HepG2 (cell line): ENCODE data around the gene FIZ1. TPM values are rescaled to one million over a fixed set of nuclear protein-coding genes. Genes with fewer than 3 reads are reported as not detected.

Experiments
- ARNT2 ChIP-seq: sonication (generic); formaldehyde crosslinking; IDR thresholded peaks from 2 replicates; pipeline ENCODE4 v1.8.0; 2022; ENCODE audit warnings: mild to moderate bottlenecking, low read depth, missing genetic modification reagents, moderate library complexity
- CBFB ChIP-seq: sonication (generic); formaldehyde crosslinking; IDR thresholded peaks from 2 replicates; pipeline ENCODE4 v1.4.0; 2020; ENCODE audit warnings: missing genetic modification reagents
- JUN ChIP-seq: sonication (generic); formaldehyde crosslinking; IDR thresholded peaks from 2 replicates; pipeline ENCODE4 v1.4.0; 2020; ENCODE audit warnings: mild to moderate bottlenecking, missing genetic modification reagents
- JUND ChIP-seq: sonication (generic); formaldehyde crosslinking; IDR thresholded peaks from 2 replicates; pipeline ENCODE4 v1.8.0; 2022; ENCODE audit warnings: mild to moderate bottlenecking, missing genetic modification reagents
- KMT2B ChIP-seq: IDR thresholded peaks from 2 replicates; pipeline ENCODE4 v1.6.1; 2016; ENCODE audit warnings: missing genetic modification reagents, missing compliant biosample characterization
- MYC ChIP-seq: sonication (generic); formaldehyde crosslinking; IDR thresholded peaks from 2 replicates; pipeline ENCODE4 v1.9.0; 2021; ENCODE audit warnings: missing genetic modification reagents, borderline replicate concordance
- PPARG ChIP-seq: conservative IDR thresholded peaks from 2 replicates; pipeline ENCODE4 v1.6.1; 2016; ENCODE audit warnings: missing biosample characterization, missing genetic modification reagents
- RAD21 ChIP-seq: fragments of 450-650 bp; formaldehyde crosslinking; IDR thresholded peaks from 2 replicates; pipeline ENCODE4 v1.5.0; 2020; ENCODE audit warnings: mild to moderate bottlenecking
- SKI ChIP-seq: fragments of 450-650 bp; IDR thresholded peaks from one replicate; pipeline ENCODE4 v1.6.1; 2018; ENCODE audit warnings: mild to moderate bottlenecking; ENCODE audit not compliant: partially characterized antibody
- U2AF1 ChIP-seq: fragments of 200-400 bp; formaldehyde crosslinking; optimal IDR thresholded peaks from 2 replicates; pipeline ENCODE3; 2017; ENCODE audit warnings: mild to moderate bottlenecking, low read depth, low read length
- U2AF2 ChIP-seq: fragments of 200-400 bp; formaldehyde crosslinking; IDR thresholded peaks from 2 replicates; pipeline ENCODE4 v1.6.1; 2017; ENCODE audit warnings: low read depth, mild to moderate bottlenecking, low read length
- ZFP62 ChIP-seq: sonication (generic); formaldehyde crosslinking; IDR thresholded peaks from 2 replicates; pipeline ENCODE4 v1.4.0; 2020; ENCODE audit warnings: missing genetic modification reagents
- ZNF124 ChIP-seq: sonication (generic); formaldehyde crosslinking; IDR thresholded peaks from 2 replicates; pipeline ENCODE4 v1.4.0; 2020; ENCODE audit warnings: missing genetic modification reagents
- ZNF235 ChIP-seq: sonication (generic); formaldehyde crosslinking; IDR thresholded peaks from 2 replicates; pipeline ENCODE4 v1.8.1; 2023; ENCODE audit warnings: mild to moderate bottlenecking, missing genetic modification reagents, borderline replicate concordance
- ZNF251 ChIP-seq: sonication (generic); formaldehyde crosslinking; IDR thresholded peaks from 2 replicates; pipeline ENCODE4 v1.9.0; 2021; ENCODE audit warnings: mild to moderate bottlenecking, missing genetic modification reagents
- ZNF34 ChIP-seq: sonication (generic); formaldehyde crosslinking; IDR thresholded peaks from 2 replicates; pipeline ENCODE4 v1.4.0; 2020; ENCODE audit warnings: mild to moderate bottlenecking, missing genetic modification reagents, borderline replicate concordance
- ZNF460 ChIP-seq: sonication (generic); formaldehyde crosslinking; IDR thresholded peaks from 2 replicates; pipeline ENCODE4 v1.5.1; 2020; ENCODE audit warnings: missing genetic modification reagents, mild to moderate bottlenecking, borderline replicate concordance
- ZNF563 ChIP-seq: sonication (generic); formaldehyde crosslinking; IDR thresholded peaks from 2 replicates; pipeline ENCODE4 v1.8.0; 2022; ENCODE audit warnings: mild to moderate bottlenecking, moderate library complexity, missing genetic modification reagents
- ZNF670 ChIP-seq: sonication (generic); formaldehyde crosslinking; IDR thresholded peaks from 2 replicates; pipeline ENCODE4 v1.8.0; 2022; ENCODE audit warnings: mild to moderate bottlenecking, missing genetic modification reagents, borderline replicate concordance
- polyA plus RNA-seq, 8 experiments: library from polyadenylated mRNA; depleted of rRNA in 3 of 8; stranded (reverse) in 7 of 8; unstranded in 1 of 8; fragments of >200 nt; fragmentation: Illumina TruSeq in 4 of 8; extraction: Trizol in 4 of 8; gene quantifications; 2 replicates each; pipeline versions ENCODE4 v1.2.1 to v1.2.3, GENCODE V29; 2011 to 2016; ENCODE audit warnings: low read depth in 4 of 8, missing spikeins in 1 of 8, mixed read lengths in 1 of 8; ENCODE audit not compliant: insufficient read depth in 1 of 8
- total RNA-seq, 5 experiments: library from RNA; depleted of rRNA; stranded (reverse); fragments of >200 nt; fragmentation: Illumina TruSeq; extraction: Trizol; gene quantifications; 2 replicates each; pipeline ENCODE4 v1.2.3, GENCODE V29; 2016; ENCODE audit warnings: low read depth in 1 of 5
- TF ChIP-seq, protein P1 (sequence below): sonication (generic); formaldehyde crosslinking; IDR thresholded peaks from 2 replicates; pipeline ENCODE4 v1.4.0; 2020; ENCODE audit warnings: low read depth, missing genetic modification reagents
- TF ChIP-seq, protein P2 (sequence below): sonication (generic); formaldehyde crosslinking; IDR thresholded peaks from 2 replicates; pipeline ENCODE4 v1.5.1; 2020; ENCODE audit warnings: mild to moderate bottlenecking, missing genetic modification reagents, borderline replicate concordance
- TF ChIP-seq, protein P3 (sequence below): sonication (generic); formaldehyde crosslinking; IDR thresholded peaks from 2 replicates; pipeline ENCODE4 v1.4.0; 2020; ENCODE audit warnings: missing genetic modification reagents

FIZ1 gene
- total and polyA plus RNA-seq, 2 of the 13 experiments (the other 11 are each of a cell fraction or from before 2014, with no cell fraction given) = 3.6 to 5.9 TPM

DNA sequence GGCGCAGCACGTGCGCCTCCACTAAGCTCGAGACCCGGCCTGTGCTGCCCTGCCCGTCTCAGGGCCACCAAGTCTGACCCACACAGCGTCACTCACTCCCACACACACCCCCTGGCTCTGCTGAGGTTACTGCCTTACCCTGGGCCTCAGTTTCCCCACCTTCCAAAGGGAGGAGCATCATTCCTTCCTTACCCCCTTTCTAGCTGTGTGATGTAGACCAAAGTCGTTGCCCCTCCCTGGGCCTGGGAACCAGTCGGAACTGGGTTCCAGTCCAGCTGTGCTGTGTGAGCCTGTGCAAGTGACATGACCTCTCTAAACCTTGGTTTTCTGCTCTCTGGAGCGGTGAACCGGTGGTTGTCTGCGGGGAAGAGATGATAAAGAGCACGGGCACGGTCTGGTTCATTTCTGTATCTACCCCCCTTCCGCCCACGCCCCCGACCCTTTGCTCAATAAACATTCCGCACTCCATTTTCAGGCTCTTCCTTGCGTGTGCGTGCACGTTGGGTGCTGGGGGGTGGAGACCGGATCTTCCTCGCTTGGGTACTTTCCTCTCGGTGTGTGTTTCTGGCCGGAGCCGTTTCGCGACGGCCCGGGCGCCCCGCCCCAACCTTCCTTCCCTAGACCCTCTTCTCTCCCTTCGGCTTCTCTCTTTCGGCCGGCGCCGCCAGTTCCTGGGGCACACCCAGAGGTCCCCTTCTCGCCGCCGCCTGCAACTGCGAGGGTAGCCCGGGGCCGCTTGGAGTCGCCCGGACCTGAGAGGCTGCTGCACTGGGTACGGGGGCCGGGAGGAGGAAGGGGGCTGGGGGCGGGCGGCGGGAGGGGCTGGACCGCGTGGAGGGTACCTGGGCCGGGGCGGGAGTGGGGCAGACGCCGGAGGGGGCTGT, 43.9 kb upstream of the FIZ1 start, which contains the start of gene ZNF581 (continued):
- 0 out of 2 replicates have a peak, but pooled peaks have one; percentile 62 for TF ChIP-seq MYC (CRISPR knock-in tag)
- peak; percentile 64 for TF ChIP-seq U2AF1
- no peak for TF ChIP-seq JUN
- 0 out of 2 replicates have a peak, but pooled peaks have one; percentile 55 for TF ChIP-seq ZNF251 (CRISPR knock-in tag)
- TF ChIP-seq JUND (CRISPR knock-in tag) = no peak; the same call in 1 of the 2 replicates
- 0 out of 2 replicates have a peak, but pooled peaks have one; percentile 60 for TF ChIP-seq ZNF124 (CRISPR knock-in tag)
- no peak for TF ChIP-seq ARNT2
- 0 out of 2 replicates have a peak, but pooled peaks have one; percentile 47 for TF ChIP-seq ZNF235
- TF ChIP-seq KMT2B (CRISPR knock-in tag) = peak; percentile 79
- TF ChIP-seq SKI = no peak
- no peak for TF ChIP-seq ZNF460 (CRISPR knock-in tag)
- TF ChIP-seq PPARG (CRISPR knock-in tag) = peak; percentile 20; the same call in 1 of the 2 replicates
- 0 out of 2 replicates have a peak, but pooled peaks have one; percentile 45 for TF ChIP-seq U2AF2
- TF ChIP-seq ZFP62 (CRISPR knock-in tag) = no peak
- TF ChIP-seq, protein P1, sequence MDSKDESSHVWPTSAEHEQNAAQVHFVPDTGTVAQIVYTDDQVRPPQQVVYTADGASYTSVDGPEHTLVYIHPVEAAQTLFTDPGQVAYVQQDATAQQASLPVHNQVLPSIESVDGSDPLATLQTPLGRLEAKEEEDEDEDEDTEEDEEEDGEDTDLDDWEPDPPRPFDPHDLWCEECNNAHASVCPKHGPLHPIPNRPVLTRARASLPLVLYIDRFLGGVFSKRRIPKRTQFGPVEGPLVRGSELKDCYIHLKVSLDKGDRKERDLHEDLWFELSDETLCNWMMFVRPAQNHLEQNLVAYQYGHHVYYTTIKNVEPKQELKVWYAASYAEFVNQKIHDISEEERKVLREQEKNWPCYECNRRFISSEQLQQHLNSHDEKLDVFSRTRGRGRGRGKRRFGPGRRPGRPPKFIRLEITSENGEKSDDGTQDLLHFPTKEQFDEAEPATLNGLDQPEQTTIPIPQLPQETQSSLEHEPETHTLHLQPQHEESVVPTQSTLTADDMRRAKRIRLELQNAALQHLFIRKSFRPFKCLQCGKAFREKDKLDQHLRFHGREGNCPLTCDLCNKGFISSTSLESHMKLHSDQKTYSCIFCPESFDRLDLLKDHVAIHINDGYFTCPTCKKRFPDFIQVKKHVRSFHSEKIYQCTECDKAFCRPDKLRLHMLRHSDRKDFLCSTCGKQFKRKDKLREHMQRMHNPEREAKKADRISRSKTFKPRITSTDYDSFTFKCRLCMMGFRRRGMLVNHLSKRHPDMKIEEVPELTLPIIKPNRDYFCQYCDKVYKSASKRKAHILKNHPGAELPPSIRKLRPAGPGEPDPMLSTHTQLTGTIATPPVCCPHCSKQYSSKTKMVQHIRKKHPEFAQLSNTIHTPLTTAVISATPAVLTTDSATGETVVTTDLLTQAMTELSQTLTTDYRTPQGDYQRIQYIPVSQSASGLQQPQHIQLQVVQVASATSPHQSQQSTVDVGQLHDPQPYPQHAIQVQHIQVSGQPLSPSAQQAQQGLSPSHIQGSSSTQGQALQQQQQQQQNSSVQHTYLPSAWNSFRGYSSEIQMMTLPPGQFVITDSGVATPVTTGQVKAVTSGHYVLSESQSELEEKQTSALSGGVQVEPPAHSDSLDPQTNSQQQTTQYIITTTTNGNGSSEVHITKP (CRISPR knock-in tag) = peak; percentile 53; the same call in 1 of the 2 replicates
- TF ChIP-seq, protein P2, sequence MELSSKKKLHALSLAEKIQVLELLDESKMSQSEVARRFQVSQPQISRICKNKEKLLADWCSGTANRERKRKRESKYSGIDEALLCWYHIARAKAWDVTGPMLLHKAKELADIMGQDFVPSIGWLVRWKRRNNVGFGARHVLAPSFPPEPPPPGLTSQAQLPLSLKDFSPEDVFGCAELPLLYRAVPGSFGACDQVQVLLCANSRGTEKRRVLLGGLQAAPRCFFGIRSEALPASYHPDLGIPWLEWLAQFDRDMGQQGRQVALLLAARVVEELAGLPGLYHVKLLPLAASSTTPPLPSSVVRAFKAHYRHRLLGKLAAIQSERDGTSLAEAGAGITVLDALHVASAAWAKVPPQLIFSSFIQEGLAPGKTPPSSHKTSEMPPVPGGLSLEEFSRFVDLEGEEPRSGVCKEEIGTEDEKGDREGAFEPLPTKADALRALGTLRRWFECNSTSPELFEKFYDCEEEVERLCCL = peak; percentile 60; the same call in 1 of the 2 replicates
- 0 out of 2 replicates have a peak, but pooled peaks have one; percentile 42 for TF ChIP-seq ZNF34
- no peak for TF ChIP-seq RAD21
- TF ChIP-seq ZNF563 = peak; percentile 67; the same call in 1 of the 2 replicates
- TF ChIP-seq ZNF670 (CRISPR knock-in tag) = no peak
- TF ChIP-seq CBFB (CRISPR knock-in tag) = peak; percentile 25; the same call in 1 of the 2 replicates
- TF ChIP-seq, protein P3, sequence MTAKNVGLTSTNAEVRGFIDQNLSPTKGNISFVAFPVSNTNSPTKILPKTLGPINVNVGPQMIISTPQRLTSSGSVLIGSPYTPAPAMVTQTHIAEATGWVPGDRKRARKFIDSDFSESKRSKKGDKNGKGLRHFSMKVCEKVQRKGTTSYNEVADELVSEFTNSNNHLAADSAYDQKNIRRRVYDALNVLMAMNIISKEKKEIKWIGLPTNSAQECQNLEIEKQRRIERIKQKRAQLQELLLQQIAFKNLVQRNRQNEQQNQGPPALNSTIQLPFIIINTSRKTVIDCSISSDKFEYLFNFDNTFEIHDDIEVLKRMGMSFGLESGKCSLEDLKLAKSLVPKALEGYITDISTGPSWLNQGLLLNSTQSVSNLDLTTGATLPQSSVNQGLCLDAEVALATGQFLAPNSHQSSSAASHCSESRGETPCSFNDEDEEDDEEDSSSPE (CRISPR knock-in tag) = 0 out of 2 replicates have a peak, but pooled peaks have one; percentile 17
